C4-2B (cell line): ENCODE measurements around the gene RDM1.

Experiments used
- CTCF ChIP-seq: fragments of 450-650 bp; conservative IDR thresholded peaks from 2 replicates; pipeline ENCODE4 v1.5.1; 2017; ENCODE audit warnings: mild to moderate bottlenecking
- ZFX ChIP-seq: fragments of 450-650 bp; IDR thresholded peaks from 2 replicates; pipeline ENCODE4 v1.6.1; 2017

- TF ChIP-seq CTCF: peak; percentile 90
- TF ChIP-seq ZFX: no peak
Measured at GRCh38 chr17:35969558-35970380, 39.2 kb upstream of the RDM1 start.
